ENCODE measurements around the gene JARID2. TPM values are rescaled to one million over a fixed set of nuclear protein-coding genes. Genes with fewer than 3 reads are reported as not detected.

Gene JARID2
- total and polyA plus RNA-seq, 9 of the 15 experiments (the other 6 are each of a cell fraction or from before 2014, with no cell fraction given) = 5.0 to 29.0 (median 15.6) TPM

- TF ChIP-seq ZNF407 (IDR thresholded peaks at IDR 0.05; ENCODE audit: low read depth) (no peak), ZBTB26 (CRISPR knock-in tag; IDR thresholded peaks at IDR 0.05) (no peak), HCFC1 (IDR thresholded peaks at IDR 0.05; ENCODE audit: low read depth, low read length) (peak; percentile 43; the same call in 1 of the 2 replicates), BRD4 (IDR thresholded peaks at IDR 0.05) (no peak), ZNF408 (CRISPR knock-in tag; IDR thresholded peaks at IDR 0.05; ENCODE audit: low read depth) (no peak), FOXJ2 (tag; IDR thresholded peaks at IDR 0.05) (peak; percentile 66; the same call in 1 of the 2 replicates), ILF3 (IDR thresholded peaks at IDR 0.05; ENCODE audit: borderline replicate concordance) (no peak), MYBL2 (IDR thresholded peaks at IDR 0.05; ENCODE audit: low read depth) (no peak), MYBL2 (CRISPR knock-in tag; IDR thresholded peaks at IDR 0.05; ENCODE audit: borderline replicate concordance) (no peak), ZC3H11A (IDR thresholded peaks at IDR 0.05; ENCODE audit: low read depth, low read length) (peak; percentile 81; the same call in 1 of the 2 replicates), ATF3 (IDR thresholded peaks at IDR 0.05) (peak; percentile 41; the same call in 1 of the 2 replicates), ATF3 (CRISPR knock-in tag; conservative IDR thresholded peaks at IDR 0.05) (no peak)
- TF ChIP-seq, protein P1, sequence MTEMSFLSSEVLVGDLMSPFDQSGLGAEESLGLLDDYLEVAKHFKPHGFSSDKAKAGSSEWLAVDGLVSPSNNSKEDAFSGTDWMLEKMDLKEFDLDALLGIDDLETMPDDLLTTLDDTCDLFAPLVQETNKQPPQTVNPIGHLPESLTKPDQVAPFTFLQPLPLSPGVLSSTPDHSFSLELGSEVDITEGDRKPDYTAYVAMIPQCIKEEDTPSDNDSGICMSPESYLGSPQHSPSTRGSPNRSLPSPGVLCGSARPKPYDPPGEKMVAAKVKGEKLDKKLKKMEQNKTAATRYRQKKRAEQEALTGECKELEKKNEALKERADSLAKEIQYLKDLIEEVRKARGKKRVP (CRISPR knock-in tag; IDR thresholded peaks at IDR 0.05) = no peak; the same call in 1 of the 2 replicates
- TF ChIP-seq, protein P2, sequence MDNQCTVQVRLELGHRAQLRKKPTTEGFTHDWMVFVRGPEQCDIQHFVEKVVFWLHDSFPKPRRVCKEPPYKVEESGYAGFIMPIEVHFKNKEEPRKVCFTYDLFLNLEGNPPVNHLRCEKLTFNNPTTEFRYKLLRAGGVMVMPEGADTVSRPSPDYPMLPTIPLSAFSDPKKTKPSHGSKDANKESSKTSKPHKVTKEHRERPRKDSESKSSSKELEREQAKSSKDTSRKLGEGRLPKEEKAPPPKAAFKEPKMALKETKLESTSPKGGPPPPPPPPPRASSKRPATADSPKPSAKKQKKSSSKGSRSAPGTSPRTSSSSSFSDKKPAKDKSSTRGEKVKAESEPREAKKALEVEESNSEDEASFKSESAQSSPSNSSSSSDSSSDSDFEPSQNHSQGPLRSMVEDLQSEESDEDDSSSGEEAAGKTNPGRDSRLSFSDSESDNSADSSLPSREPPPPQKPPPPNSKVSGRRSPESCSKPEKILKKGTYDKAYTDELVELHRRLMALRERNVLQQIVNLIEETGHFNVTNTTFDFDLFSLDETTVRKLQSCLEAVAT (IDR thresholded peaks at IDR 0.05) = peak in 1 of 2 experiments; percentile 75; a peak in 1 of 4 replicates
Observed at GRCh38 chr6:15248451-15249370, 2.8 kb downstream of the JARID2 start (continued).

All from K562 (cell line).